ENCODE data around the gene STAM. TPM values are rescaled to one million over a fixed set of nuclear protein-coding genes. Genes with fewer than 3 reads are reported as not detected.

Gene STAM
- total RNA-seq, 1 experiment from 2014 or later, result 29.3 TPM

DNA sequence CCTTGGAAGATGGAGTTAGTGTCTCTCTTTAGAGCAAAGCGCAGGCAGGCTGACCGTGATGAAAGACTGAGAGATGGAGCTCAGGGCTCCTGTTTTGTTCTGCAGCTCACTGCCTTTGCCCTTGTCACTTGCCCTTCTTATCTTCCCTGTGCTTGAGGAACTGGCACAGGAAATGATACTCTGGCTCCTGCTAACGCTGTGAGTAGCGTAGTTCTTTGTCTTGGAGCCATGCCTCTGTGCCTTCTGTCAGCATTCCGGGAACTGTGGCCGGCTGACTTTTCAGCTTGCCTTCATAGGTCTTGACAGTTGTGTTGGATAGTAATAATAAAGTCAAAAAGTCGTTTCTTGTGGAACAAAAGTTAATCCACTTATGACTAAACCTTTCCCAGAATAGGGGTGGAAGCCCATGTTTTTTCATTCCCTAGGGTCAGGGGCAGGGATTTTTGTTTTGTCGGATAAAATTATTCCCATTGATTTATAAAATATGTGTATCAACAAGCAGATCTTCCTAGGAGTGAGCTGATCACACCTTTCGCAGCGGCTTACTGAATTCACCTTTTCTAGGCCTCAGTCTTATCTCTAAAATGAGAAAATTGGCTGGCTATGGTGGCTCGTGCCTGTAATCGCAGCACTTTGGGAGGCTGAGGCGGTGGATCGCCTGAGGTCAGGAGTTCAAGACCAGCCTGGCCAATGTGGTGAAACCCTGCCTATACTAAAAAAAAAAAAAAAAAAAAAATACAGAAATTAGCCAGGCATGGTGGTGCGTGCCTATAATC lies 91.4 kb downstream of the STAM start:
- Histone ChIP-seq H3K4ac (ENCODE audit: low read depth, low read length) (no peak overlapping the region), H3K18ac (ENCODE audit: insufficient read length, low read depth, low read length) (no peak overlapping the region), H3K27ac (ENCODE audit: insufficient read length, low read depth, low read length) (no peak overlapping the region), H2BK15ac (ENCODE audit: low read depth, low read length) (no peak overlapping the region), H2BK5ac (ENCODE audit: insufficient read length, low read length) (no peak overlapping the region), H3K9me3 (ENCODE audit: control insufficient read depth, low read depth, low read length) (no peaks in the 10 kb centered on the region), H3K79me2 (ENCODE audit: insufficient read depth, low read length) (no peaks in the 10 kb centered on the region), H3K23me2 (ENCODE audit: insufficient read length, low read depth, low read length, poor library complexity, severe bottlenecking) (no peaks in the 10 kb centered on the region), H2BK120ac (ENCODE audit: low read depth, low read length, poor library complexity, severe bottlenecking) (no peak overlapping the region), H3K9ac (ENCODE audit: extremely low read depth, insufficient read length, low read length) (no peak overlapping the region), H2BK20ac (ENCODE audit: low read depth, low read length, poor library complexity, severe bottlenecking) (no peak overlapping the region), H4K91ac (ENCODE audit: insufficient read length, low read depth, low read length) (no peak overlapping the region), H4K20me1 (ENCODE audit: control insufficient read depth, insufficient read depth, insufficient read length) (no peaks in the 10 kb centered on the region), H3K27me3 (ENCODE audit: insufficient read depth, low read length) (no peaks in the 10 kb centered on the region), H4K5ac (ENCODE audit: insufficient read length, low read depth, low read length) (no peak overlapping the region), H3K4me1 (ENCODE audit: insufficient read depth, low read length) (no peaks in the 10 kb centered on the region), H3K4me2 (ENCODE audit: insufficient read depth, insufficient read length, low read length) (no peak overlapping the region), H3K79me1 (ENCODE audit: insufficient read depth, low read depth, low read length, poor library complexity, severe bottlenecking) (no peaks in the 10 kb centered on the region), H3K14ac (ENCODE audit: insufficient read depth, low read length) (no peak overlapping the region), H4K8ac (replicated peaks; ENCODE audit: insufficient read length, low read depth, low read length) (no peak overlapping the region), H2AK5ac (ENCODE audit: insufficient read length, low read length) (no peak overlapping the region), H3T11ph (ENCODE audit: low read length) (no peak overlapping the region), H2AFZ (ENCODE audit: low read length) (no peak overlapping the region), H2BK12ac (ENCODE audit: insufficient read length, low read depth, low read length) (no peak overlapping the region), H3K23ac (ENCODE audit: insufficient read length, low read depth, low read length) (no peak overlapping the region), H3K56ac (ENCODE audit: insufficient read length, low read depth, low read length) (no peak overlapping the region)
- no peaks in the 10 kb centered on the region for H3K9me3 Mint-ChIP-seq
- no peak overlapping the region for H3K4me3 Mint-ChIP-seq
- H3K4me1 Mint-ChIP-seq, result no peaks in the 10 kb centered on the region
- H3K36me3 Mint-ChIP-seq (ENCODE audit: insufficient read depth in 1 of 3, low read depth in 3 of 3), result no peaks in the 10 kb centered on the region
- no peak overlapping the region for H3K27ac Mint-ChIP-seq
- no peak for TF ChIP-seq CTCF (conservative IDR thresholded peaks at IDR 0.05)
- no CpG with 5 or more reads among the region's 15 CpGs for WGBS (ENCODE audit: extremely low coverage, insufficient read length, low lambda C conversion rate)
- no peak for DNase-seq
- no peaks in the 10 kb centered on the region for H3K27me3 Mint-ChIP-seq (ENCODE audit: low read depth)

Data from H9 (cell line).